Body of pancreas (tissue), 4 donors: ENCODE results near the gene SNAPC4.

Source experiments
- POLR2A ChIP-seq, 3 donors: fragments of 450-650 bp; IDR thresholded peaks; one replicate each; pipeline ENCODE4 v1.6.1; 2016; ENCODE audit warnings: antibody characterized with exemption in 3 of 3, mild to moderate bottlenecking in 2 of 3
- TF ChIP-seq, protein P1 (sequence below), 7 experiments: fragments of 450-650 bp in 4 of 7; fragments of 200-600 bp in 3 of 7; sonication (generic) in 3 of 7; IDR thresholded peaks; one replicate each; pipeline ENCODE4 v1.5.1; 2016 to 2019; ENCODE audit warnings: antibody characterized with exemption in 7 of 7

DNA sequence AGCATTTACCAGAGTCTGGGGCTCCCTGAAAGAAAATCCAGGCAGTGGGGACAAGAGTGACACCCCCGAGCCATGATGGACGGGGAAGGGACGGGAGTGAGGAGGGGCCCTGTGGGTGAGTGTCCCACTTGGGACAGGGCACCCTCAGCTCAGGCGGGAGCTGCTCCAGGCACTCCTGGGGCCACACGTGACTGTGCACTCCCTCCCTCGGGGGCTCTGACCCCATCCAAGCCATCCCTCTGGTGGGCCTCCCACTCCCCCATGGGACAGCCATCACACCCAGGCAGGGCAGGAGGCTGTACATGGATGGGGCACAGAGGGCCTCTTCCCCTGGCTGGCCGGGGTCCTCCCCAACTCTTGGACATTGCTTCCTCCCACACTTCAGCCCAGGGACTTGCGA lies 23.5 kb downstream of the SNAPC4 start:
- TF ChIP-seq, protein P1, sequence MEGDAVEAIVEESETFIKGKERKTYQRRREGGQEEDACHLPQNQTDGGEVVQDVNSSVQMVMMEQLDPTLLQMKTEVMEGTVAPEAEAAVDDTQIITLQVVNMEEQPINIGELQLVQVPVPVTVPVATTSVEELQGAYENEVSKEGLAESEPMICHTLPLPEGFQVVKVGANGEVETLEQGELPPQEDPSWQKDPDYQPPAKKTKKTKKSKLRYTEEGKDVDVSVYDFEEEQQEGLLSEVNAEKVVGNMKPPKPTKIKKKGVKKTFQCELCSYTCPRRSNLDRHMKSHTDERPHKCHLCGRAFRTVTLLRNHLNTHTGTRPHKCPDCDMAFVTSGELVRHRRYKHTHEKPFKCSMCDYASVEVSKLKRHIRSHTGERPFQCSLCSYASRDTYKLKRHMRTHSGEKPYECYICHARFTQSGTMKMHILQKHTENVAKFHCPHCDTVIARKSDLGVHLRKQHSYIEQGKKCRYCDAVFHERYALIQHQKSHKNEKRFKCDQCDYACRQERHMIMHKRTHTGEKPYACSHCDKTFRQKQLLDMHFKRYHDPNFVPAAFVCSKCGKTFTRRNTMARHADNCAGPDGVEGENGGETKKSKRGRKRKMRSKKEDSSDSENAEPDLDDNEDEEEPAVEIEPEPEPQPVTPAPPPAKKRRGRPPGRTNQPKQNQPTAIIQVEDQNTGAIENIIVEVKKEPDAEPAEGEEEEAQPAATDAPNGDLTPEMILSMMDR (IDR thresholded peaks at IDR 0.05) = no peak
- no peak for TF ChIP-seq POLR2A (IDR thresholded peaks at IDR 0.05)
